K562 (cell line): ENCODE measurements around the gene FTHL17. TPM values are rescaled to one million over a fixed set of nuclear protein-coding genes. Genes with fewer than 3 reads are reported as not detected.

Experiments used
- SMAD3 ChIP-seq: fragments of 450-650 bp; formaldehyde crosslinking; conservative IDR thresholded peaks from 2 replicates; pipeline ENCODE4 v1.4.0; 2020; ENCODE audit warnings: mild to moderate bottlenecking
- polyA plus RNA-seq, 8 experiments: library from polyadenylated mRNA; depleted of rRNA in 4 of 8; stranded (reverse) in 5 of 8; unstranded in 3 of 8; fragments of >200 nt; fragmentation: Nextera tagmentation in 2 of 8; fragmentation: Illumina TruSeq in 1 of 8; extraction: Ambion mirVana in 2 of 8; extraction: Trizol in 1 of 8; gene quantifications; 2 replicates each; pipeline versions ENCODE4 v1.2.1 to v1.2.3, GENCODE V29; 2011 to 2014; ENCODE audit warnings: inconsistent platforms in 1 of 8, missing spikeins in 1 of 8
- total RNA-seq, 7 experiments: library from RNA; depleted of rRNA in 6 of 7; stranded (reverse); fragments of >200 nt in 6 of 7; fragmentation: Illumina TruSeq in 2 of 7; extraction: Trizol in 2 of 7; gene quantifications; 2 replicates each; pipeline versions ENCODE4 v1.2.1 to v1.2.3, GENCODE V29; 2011 to 2021; ENCODE audit warnings: low replicate concordance in 1 of 7

The FTHL17 gene
- total and polyA plus RNA-seq, 9 of the 15 experiments (the other 6 are each of a cell fraction or from before 2014, with no cell fraction given) = not detected

DNA sequence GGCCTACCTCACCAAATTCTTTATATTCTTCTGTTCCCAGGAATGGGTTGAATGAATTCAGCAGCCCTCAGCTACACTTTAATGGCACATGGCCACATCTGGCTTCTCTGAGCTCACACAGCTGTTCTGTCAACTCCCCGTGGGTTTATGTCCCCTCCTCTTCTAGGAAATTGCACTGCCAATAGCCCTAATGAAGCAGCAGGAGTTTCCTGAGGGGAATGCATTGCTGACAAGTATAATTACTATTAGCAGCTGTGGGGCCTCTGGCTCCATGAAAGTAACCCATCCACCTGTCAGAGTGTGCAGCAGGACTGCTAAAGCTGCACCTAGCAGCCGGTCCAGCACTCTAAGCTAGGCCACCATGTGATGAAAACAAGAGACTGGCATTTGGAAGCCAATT lies 50.3 kb downstream of the FTHL17 start (continued):
- TF ChIP-seq SMAD3 (CRISPR knock-in tag) = no peak

Other genes starting within 250 kb of the FTHL17 start
- 10.9 and 18.9 TPM in 2 replicates for gene TAB3, start 182.8 kb downstream of the FTHL17 start, total RNA-seq (2014; rRNA removed)
- gene TAB3, start 182.8 kb downstream of the FTHL17 start, total RNA-seq (2014; rRNA removed; fragmentation: Illumina TruSeq; extraction: Trizol) = 15.5 and 16.2 TPM in 2 replicates
- gene TAB3, start 182.8 kb downstream of the FTHL17 start, total RNA-seq (2015; rRNA removed; fragmentation: Illumina TruSeq; extraction: Trizol) = 12.7 and 15.4 TPM in 2 replicates
- gene TAB3, start 182.8 kb downstream of the FTHL17 start, total RNA-seq (2021) = 14.8 and 18.8 TPM in 2 replicates
- gene TAB3, start 182.8 kb downstream of the FTHL17 start, polyA plus RNA-seq (2011; rRNA removed) = 20.1 and 31.1 TPM in 2 replicates
- gene TAB3, start 182.8 kb downstream of the FTHL17 start, polyA plus RNA-seq (2014; fragmentation: Illumina TruSeq; extraction: Trizol) = 20.0 and 23.2 TPM in 2 replicates
- gene TAB3, start 182.8 kb downstream of the FTHL17 start, polyA plus RNA-seq (2014; fragmentation: Nextera tagmentation; extraction: Ambion mirVana) = 1 to 10 TPM; 2.4 to 3.5 TPM
- gene TAB3, start 182.8 kb downstream of the FTHL17 start, polyA plus RNA-seq (2014; rRNA removed) = 14.8 and 15.6 TPM in 2 replicates